WTC11 (cell line): ENCODE data around the gene FAM89A. TPM values are rescaled to one million over a fixed set of nuclear protein-coding genes. Genes with fewer than 3 reads are reported as not detected.
"Not testable (repeated sequence)": the region's sequence is repeated elsewhere in the genome, so short reads cannot be mapped to it uniquely, and the experiment has no call there.

Source experiments
- ATAC-seq: fragments of 200-7000 bp; cut with Tn5 transposase; 2 replicates; pipeline ENCODE4 v1.10.0; 2021; ENCODE audit warnings: mild to moderate bottlenecking, moderate library complexity
- CTCF ChIA-PET: fragments of 300-600 bp; sonication (Branson Sonifier 250); formaldehyde crosslinking; loops from one replicate; lab custom pipeline; 2021; ENCODE audit warnings: antibody characterized with exemption; lab: Charles Lee
- POLR2A ChIA-PET: fragments of 350-600 bp; sonication (Branson Sonifier 250); formaldehyde crosslinking; loops from one replicate; lab custom pipeline; 2021; ENCODE audit warnings: antibody characterized with exemption; lab: Charles Lee
- DNase-seq: peaks from one replicate; pipeline ENCODE4 v3.0.0; 2021; ENCODE audit warnings: low spot score
- H3K27ac Mint-ChIP-seq: 2 replicates; pipeline ENCODE4 v1.8.0; 2021; ENCODE audit warnings: mixed read lengths
- H3K27me3 Mint-ChIP-seq: 2 replicates; pipeline ENCODE4 v1.8.0; 2021; ENCODE audit warnings: low read depth, mild to moderate bottlenecking, moderate library complexity, mixed read lengths
- H3K36me3 Mint-ChIP-seq: 2 replicates; pipeline ENCODE4 v1.8.0; 2021; ENCODE audit warnings: mixed read lengths
- H3K4me1 Mint-ChIP-seq: 2 replicates; pipeline ENCODE4 v1.8.0; 2022; ENCODE audit warnings: mixed read lengths
- H3K4me3 Mint-ChIP-seq: 2 replicates; pipeline ENCODE4 v1.8.0; 2021; ENCODE audit warnings: mild to moderate bottlenecking, moderate library complexity, mixed read lengths
- H3K9me3 Mint-ChIP-seq: 2 replicates; pipeline ENCODE4 v1.8.0; 2021; ENCODE audit warnings: mixed read lengths
- ATF1 ChIP-seq: sonication (generic); formaldehyde crosslinking; IDR thresholded peaks from 2 replicates; pipeline ENCODE4 v1.8.1; 2023; ENCODE audit warnings: mild to moderate bottlenecking, moderate library complexity, missing genetic modification reagents
- SOX15 ChIP-seq: fragments of 250-450 bp; sonication (Bioruptor Pico); IDR thresholded peaks from 2 replicates; pipeline ENCODE4 v1.9.0; 2021; ENCODE audit warnings: mild to moderate bottlenecking
- SP1 ChIP-seq: sonication (generic); formaldehyde crosslinking; conservative IDR thresholded peaks from 2 replicates; pipeline ENCODE4 v1.8.1; 2022; ENCODE audit warnings: missing genetic modification reagents
- ZBTB21 ChIP-seq: sonication (generic); formaldehyde crosslinking; IDR thresholded peaks from 2 replicates; pipeline ENCODE4 v1.8.1; 2023; ENCODE audit warnings: mild to moderate bottlenecking, missing genetic modification reagents, borderline replicate concordance
- total RNA-seq: library from RNA; stranded (reverse); gene quantifications from 3 replicates; pipeline ENCODE4 v1.2.3, GENCODE V29; 2021
- TF ChIP-seq, protein P1 (sequence below): sonication (generic); formaldehyde crosslinking; conservative IDR thresholded peaks from 2 replicates; pipeline ENCODE4 v1.8.1; 2023; ENCODE audit warnings: mild to moderate bottlenecking, low read depth, missing genetic modification reagents, moderate library complexity
- TF ChIP-seq, protein P2 (sequence below): sonication (generic); formaldehyde crosslinking; IDR thresholded peaks from 2 replicates; pipeline ENCODE4 v1.8.1; 2023; ENCODE audit warnings: mild to moderate bottlenecking, missing genetic modification reagents, borderline replicate concordance
- TF ChIP-seq, protein P3 (sequence below): sonication (generic); formaldehyde crosslinking; IDR thresholded peaks from 2 replicates; pipeline ENCODE4 v1.8.0; 2022; ENCODE audit warnings: mild to moderate bottlenecking, missing genetic modification reagents
- TF ChIP-seq, protein P4 (sequence below): fragments of 250-450 bp; sonication (Bioruptor Pico); IDR thresholded peaks from 2 replicates; pipeline ENCODE4 v1.9.0; 2021; ENCODE audit warnings: mild to moderate bottlenecking
- TF ChIP-seq, protein P5 (sequence below): sonication (generic); formaldehyde crosslinking; IDR thresholded peaks from 2 replicates; pipeline ENCODE4 v1.8.0; 2022; ENCODE audit warnings: mild to moderate bottlenecking, missing genetic modification reagents

FAM89A gene
- total RNA-seq, 1 experiment from 2014 or later: 2.4 TPM

DNA sequence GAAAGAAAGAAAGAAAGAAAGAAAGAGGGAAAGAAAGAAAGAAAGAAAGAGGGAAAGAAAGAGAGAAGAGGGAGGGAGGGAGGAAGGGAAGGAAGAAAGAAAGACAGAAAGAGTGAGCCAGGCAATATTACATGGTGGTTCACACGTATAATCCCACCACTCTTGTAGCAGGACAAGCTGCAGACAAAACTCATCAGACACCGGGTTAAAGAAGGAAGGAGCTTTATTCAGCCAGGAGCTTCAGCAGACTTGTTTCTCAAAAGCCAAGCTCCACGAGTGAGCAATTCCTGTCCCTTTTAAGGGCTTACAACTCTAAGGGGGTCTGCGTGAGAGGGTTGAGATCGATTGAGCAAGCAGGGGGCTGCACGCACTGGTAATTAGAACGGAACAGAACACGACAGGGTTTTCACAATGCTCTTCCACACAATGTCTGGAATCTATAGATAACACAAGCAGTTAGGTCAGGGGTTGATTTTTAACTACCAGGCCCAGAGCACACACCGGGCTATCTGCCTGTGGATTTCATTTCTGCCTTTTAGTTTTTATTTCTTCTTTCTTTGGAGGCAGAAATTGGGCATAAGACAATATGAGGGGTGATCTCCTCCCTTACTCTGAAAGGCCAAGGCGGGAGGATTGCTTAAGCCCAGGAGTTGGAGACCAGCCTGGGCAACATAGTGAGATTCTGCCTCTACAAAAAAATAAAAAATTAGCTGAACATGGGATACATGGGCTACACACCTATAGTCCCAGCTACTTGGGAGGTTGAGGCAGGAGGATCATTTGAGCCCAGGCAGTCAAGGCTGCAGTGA is 6.1 kb upstream of the FAM89A start:
- H3K27ac Mint-ChIP-seq, H3K9me3 Mint-ChIP-seq, DNase-seq, CTCF ChIA-PET, H3K4me3 Mint-ChIP-seq, H3K4me1 Mint-ChIP-seq, ATAC-seq, POLR2A ChIA-PET, H3K36me3 Mint-ChIP-seq: not testable (repeated sequence)
- peaks cover 86% of the 10 kb centered on the region for H3K27me3 Mint-ChIP-seq

DNA sequence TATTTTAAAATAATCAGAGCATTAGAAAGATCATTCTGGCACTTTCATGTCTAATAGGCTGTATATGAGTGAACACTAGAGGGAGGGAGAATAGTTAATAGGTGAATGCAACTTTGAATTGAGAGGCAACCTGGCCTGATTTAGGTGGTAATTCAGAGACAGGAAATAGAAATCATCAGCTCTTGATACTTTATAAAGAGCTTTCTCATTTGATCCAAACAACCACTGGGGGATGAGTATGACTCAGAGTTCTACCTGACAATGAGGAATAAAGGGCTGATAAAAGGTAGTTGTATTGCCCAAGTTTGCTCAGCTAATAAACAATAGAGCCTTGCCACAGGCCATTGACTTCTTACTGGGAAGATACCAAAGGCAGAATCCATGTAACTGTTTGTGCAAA is 5.2 kb upstream of the FAM89A start:
- peaks cover 94% of the 10 kb centered on the region for H3K27me3 Mint-ChIP-seq
- CTCF ChIA-PET: no interaction called here

More for the DNA sequence above, 5.2 kb upstream of the FAM89A start:
- Mint-ChIP-seq H3K4me1 (peaks cover 4% of the 10 kb centered on the region; the same call in 1 of the 2 replicates), H3K9me3 (peaks cover 3% of the 10 kb centered on the region; the same call in 1 of the 2 replicates), H3K36me3 (no peaks in the 10 kb centered on the region), H3K4me3 (no peak overlapping the region), H3K27ac (no peak overlapping the region)
- TF ChIP-seq SOX15: no peak
- TF ChIP-seq, protein P1, sequence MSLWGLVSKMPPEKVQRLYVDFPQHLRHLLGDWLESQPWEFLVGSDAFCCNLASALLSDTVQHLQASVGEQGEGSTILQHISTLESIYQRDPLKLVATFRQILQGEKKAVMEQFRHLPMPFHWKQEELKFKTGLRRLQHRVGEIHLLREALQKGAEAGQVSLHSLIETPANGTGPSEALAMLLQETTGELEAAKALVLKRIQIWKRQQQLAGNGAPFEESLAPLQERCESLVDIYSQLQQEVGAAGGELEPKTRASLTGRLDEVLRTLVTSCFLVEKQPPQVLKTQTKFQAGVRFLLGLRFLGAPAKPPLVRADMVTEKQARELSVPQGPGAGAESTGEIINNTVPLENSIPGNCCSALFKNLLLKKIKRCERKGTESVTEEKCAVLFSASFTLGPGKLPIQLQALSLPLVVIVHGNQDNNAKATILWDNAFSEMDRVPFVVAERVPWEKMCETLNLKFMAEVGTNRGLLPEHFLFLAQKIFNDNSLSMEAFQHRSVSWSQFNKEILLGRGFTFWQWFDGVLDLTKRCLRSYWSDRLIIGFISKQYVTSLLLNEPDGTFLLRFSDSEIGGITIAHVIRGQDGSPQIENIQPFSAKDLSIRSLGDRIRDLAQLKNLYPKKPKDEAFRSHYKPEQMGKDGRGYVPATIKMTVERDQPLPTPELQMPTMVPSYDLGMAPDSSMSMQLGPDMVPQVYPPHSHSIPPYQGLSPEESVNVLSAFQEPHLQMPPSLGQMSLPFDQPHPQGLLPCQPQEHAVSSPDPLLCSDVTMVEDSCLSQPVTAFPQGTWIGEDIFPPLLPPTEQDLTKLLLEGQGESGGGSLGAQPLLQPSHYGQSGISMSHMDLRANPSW (CRISPR knock-in tag): no peak
- TF ChIP-seq, protein P2, sequence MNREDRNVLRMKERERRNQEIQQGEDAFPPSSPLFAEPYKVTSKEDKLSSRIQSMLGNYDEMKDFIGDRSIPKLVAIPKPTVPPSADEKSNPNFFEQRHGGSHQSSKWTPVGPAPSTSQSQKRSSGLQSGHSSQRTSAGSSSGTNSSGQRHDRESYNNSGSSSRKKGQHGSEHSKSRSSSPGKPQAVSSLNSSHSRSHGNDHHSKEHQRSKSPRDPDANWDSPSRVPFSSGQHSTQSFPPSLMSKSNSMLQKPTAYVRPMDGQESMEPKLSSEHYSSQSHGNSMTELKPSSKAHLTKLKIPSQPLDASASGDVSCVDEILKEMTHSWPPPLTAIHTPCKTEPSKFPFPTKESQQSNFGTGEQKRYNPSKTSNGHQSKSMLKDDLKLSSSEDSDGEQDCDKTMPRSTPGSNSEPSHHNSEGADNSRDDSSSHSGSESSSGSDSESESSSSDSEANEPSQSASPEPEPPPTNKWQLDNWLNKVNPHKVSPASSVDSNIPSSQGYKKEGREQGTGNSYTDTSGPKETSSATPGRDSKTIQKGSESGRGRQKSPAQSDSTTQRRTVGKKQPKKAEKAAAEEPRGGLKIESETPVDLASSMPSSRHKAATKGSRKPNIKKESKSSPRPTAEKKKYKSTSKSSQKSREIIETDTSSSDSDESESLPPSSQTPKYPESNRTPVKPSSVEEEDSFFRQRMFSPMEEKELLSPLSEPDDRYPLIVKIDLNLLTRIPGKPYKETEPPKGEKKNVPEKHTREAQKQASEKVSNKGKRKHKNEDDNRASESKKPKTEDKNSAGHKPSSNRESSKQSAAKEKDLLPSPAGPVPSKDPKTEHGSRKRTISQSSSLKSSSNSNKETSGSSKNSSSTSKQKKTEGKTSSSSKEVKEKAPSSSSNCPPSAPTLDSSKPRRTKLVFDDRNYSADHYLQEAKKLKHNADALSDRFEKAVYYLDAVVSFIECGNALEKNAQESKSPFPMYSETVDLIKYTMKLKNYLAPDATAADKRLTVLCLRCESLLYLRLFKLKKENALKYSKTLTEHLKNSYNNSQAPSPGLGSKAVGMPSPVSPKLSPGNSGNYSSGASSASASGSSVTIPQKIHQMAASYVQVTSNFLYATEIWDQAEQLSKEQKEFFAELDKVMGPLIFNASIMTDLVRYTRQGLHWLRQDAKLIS (CRISPR knock-in tag): no peak
- TF ChIP-seq ZBTB21 (CRISPR knock-in tag): no peak
- TF ChIP-seq SP1 (CRISPR knock-in tag): no peak
- TF ChIP-seq, protein P3, sequence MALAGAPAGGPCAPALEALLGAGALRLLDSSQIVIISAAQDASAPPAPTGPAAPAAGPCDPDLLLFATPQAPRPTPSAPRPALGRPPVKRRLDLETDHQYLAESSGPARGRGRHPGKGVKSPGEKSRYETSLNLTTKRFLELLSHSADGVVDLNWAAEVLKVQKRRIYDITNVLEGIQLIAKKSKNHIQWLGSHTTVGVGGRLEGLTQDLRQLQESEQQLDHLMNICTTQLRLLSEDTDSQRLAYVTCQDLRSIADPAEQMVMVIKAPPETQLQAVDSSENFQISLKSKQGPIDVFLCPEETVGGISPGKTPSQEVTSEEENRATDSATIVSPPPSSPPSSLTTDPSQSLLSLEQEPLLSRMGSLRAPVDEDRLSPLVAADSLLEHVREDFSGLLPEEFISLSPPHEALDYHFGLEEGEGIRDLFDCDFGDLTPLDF (CRISPR knock-in tag): no peak
- TF ChIP-seq, protein P4, sequence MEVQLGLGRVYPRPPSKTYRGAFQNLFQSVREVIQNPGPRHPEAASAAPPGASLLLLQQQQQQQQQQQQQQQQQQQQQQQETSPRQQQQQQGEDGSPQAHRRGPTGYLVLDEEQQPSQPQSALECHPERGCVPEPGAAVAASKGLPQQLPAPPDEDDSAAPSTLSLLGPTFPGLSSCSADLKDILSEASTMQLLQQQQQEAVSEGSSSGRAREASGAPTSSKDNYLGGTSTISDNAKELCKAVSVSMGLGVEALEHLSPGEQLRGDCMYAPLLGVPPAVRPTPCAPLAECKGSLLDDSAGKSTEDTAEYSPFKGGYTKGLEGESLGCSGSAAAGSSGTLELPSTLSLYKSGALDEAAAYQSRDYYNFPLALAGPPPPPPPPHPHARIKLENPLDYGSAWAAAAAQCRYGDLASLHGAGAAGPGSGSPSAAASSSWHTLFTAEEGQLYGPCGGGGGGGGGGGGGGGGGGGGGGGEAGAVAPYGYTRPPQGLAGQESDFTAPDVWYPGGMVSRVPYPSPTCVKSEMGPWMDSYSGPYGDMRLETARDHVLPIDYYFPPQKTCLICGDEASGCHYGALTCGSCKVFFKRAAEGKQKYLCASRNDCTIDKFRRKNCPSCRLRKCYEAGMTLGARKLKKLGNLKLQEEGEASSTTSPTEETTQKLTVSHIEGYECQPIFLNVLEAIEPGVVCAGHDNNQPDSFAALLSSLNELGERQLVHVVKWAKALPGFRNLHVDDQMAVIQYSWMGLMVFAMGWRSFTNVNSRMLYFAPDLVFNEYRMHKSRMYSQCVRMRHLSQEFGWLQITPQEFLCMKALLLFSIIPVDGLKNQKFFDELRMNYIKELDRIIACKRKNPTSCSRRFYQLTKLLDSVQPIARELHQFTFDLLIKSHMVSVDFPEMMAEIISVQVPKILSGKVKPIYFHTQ: no peak
- no peak for TF ChIP-seq ATF1 (CRISPR knock-in tag)
- TF ChIP-seq, protein P5, sequence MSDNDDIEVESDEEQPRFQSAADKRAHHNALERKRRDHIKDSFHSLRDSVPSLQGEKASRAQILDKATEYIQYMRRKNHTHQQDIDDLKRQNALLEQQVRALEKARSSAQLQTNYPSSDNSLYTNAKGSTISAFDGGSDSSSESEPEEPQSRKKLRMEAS (CRISPR knock-in tag): no peak
- POLR2A ChIA-PET: no interaction called here
- ATAC-seq (no peak), DNase-seq (no peak)
